ENCODE data around the gene IFNA8.
"Not testable (repeated sequence)": the region's sequence is repeated elsewhere in the genome, so short reads cannot be mapped to it uniquely, and the experiment has no call there.

Gene IFNA8

GRCh38 chr9:21408817-21409216, at the start of gene IFNA8:
TSS of gene IFNA8 (plus strand) at chr9:21409117. CDS start at chr9:21409177, 60 bp downstream.
- DNase-seq, result no peak

DNA sequence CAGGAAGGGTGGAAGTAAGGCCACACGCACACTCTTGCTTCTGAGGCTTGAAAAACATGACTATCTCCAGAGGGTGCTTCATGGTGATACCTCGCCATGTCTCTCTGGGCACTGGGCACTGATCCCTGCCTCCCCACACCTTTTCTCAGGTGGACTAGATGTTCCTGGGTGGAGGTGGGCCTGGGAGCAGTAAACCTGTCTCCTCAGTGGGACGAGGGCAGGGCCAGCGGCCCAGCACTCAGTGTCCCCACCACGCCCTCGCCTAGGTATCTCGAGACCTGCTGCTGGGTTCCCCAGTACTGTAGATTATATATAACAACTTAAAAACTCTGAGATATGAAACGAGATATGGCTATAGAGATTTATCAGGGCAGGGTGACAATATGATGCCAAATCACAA, 46.6 kb upstream of the IFNA8 start:
- no peak for DNase-seq

GRCh38 chr9:21367169-21367568, 41.7 kb upstream of the IFNA8 start:
- DNase-seq, result not testable (repeated sequence)

DNA sequence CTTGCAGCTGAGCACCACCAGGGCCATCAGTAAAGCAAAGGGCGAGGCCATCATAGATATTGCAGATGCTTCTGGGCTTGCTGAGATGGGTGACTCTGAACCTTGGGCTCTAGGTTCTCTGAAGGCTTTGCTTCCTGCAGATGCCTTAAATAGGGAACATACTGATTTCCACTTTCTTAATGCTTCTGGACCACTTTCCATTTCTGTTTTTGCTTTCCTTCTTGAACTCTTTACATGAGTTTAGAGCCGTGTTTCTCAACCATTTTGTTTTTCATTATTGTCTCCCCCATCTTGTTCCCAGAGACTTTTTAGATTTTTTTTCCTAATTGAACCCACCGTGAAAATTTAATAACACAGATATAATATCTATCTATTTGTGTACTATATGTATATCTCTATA, 41.0 kb upstream of the IFNA8 start, which contains the start of gene IFNA13:
Gene IFNA13, minus strand, starts transcription at position 101 of the 400 bp plus-strand sequence. Its CDS starts 47 bp downstream, at position 54.
- no peak for DNase-seq

DNA sequence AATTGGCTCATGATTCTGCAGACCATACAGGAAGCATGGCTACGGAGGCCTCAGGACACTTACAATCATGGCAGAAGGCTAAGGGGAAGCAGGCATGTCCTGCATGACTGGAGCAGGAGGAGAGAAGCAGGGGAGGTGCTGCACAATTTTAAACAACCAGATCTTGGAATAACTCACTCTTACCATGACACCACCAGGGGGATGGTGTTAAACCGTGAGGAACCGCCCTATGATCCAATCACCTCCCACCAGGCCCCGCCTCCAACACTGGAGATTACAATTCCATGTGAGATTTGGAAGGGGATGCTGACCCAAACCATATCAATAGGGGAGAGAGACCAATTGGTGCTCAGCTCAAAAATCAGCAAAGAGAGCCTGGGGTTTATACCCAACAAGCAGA, 37.5 kb upstream of the IFNA8 start:
- not testable (repeated sequence) for DNase-seq

DNA sequence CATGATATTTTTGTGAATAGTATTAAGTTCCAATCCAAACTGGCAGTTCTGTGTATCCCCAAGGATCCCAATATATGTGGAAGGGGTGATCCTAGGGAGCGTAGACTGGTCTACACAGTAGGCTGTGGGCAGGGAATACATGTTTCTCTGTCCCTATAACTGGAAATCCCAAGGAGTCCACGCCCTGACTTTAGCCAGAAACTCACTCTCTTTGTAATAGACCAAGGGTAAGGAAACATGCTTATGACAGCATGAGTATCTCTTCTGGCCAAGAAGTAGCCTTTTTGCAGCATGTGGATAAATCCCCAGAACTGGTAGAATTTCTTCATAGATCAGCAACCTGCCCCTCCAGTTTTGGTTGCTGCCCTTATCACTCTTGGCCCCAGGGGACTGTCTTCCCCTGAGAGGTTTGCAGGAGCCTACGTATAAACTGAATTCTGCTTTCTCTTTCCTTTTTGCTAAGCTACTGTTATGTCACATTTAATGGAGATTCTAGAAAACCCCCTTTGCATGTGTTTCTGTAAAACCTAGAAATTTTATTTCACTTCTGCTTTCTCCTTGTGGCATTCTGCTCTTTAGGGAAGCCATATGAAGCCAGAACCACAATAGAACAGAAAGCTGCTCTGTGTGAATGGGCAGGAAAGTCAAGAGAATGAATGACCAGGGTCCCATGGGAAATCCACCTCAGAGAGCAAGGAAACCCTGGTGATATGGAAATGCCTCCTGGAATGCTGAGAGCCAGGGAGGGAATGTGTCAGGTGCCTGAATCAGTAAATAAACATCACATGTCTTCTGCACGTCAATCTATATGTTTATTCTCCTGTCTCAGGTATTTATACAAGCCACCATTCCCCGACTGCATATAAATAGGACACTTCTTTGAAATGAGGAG, 27.2 kb upstream of the IFNA8 start:
- no peak for DNase-seq

GRCh38 chr9:21383627-21384026, 25.3 kb upstream of the IFNA8 start:
- DNase-seq, result no peak

DNA sequence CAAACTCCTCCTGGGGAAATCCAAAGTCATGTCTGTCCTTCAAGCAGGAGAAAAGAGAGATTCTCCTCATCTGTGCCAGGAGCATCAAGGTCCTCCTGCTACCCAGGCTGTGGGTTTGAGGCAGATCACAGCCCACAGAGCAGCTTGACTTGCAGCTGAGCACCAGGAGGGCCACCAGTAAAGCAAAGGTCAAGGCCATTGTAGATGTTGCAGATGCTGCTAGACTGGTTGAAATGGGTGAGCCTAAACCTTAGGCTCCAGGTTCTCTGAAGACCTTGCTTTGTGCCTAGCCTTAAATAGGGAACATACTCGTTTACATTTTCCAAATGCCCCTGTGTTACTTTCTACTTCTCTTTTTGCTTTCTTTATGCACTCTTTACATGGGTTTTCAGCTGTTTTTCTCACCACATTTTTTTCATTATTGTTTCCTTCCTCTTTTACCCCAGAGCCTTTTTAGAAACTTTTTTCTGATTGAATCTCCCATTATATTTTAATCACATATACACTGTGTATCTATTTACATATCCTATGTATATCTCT, 23.7 kb upstream of the IFNA8 start, which contains the start of gene IFNA2:
Gene IFNA2, minus strand, starts transcription at position 268 of the 540 bp plus-strand sequence. Its CDS starts 69 bp downstream, at position 199.
- no peak for DNase-seq

- no peak for DNase-seq
Observed at GRCh38 chr9:21392270-21392669, 16.6 kb upstream of the IFNA8 start.

DNA sequence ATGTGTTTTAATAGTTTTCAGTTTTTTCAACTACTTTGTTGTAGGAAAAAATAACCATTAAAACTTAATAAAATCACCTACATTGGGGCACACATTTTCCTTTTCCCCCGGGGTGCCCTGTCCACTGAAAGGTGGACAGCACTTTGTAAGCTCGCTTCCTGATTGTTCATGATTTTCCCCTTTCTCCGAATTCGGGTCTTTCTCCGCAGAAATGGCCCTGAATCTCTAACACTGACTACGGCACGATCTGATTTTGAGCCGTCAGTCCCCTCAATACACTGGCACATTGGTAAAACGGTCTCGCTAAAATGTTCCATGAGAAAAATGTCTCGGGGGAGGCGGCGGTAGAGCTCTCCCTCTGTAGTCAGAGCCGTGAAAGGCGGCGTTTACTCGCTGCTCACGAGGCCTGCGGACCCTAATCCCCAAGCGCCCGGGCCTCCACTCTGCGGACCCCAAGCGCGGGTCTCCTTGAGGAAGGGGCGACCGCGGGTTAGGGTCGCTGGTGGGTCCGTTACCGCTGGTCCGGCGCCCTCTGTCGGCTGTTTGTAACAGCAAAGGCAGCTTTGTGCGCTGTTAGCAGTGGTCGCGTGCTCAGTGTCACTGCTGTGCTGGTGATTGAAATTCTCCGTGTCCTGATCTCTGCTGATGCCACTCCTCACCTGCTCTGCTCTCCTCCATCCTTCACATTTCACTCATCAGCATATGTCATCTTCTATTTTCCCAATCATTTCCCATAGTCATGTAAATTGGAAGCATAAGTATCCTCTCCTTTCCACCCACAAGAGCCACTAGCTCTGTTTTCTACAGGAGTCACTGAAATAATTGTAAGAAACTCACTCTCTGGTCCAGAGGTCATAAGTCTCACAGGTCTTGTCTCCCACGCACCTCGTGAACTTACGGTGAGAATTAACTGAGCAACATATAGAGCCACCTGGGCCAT, 12.9 kb upstream of the IFNA8 start:
- DNase-seq, result peak; percentile 69

- no peak for DNase-seq
Observed at GRCh38 chr9:21398955-21399489, 9.9 kb upstream of the IFNA8 start.

GRCh38 chr9:21399956-21400355, 9.0 kb upstream of the IFNA8 start:
- no peak for DNase-seq

DNA sequence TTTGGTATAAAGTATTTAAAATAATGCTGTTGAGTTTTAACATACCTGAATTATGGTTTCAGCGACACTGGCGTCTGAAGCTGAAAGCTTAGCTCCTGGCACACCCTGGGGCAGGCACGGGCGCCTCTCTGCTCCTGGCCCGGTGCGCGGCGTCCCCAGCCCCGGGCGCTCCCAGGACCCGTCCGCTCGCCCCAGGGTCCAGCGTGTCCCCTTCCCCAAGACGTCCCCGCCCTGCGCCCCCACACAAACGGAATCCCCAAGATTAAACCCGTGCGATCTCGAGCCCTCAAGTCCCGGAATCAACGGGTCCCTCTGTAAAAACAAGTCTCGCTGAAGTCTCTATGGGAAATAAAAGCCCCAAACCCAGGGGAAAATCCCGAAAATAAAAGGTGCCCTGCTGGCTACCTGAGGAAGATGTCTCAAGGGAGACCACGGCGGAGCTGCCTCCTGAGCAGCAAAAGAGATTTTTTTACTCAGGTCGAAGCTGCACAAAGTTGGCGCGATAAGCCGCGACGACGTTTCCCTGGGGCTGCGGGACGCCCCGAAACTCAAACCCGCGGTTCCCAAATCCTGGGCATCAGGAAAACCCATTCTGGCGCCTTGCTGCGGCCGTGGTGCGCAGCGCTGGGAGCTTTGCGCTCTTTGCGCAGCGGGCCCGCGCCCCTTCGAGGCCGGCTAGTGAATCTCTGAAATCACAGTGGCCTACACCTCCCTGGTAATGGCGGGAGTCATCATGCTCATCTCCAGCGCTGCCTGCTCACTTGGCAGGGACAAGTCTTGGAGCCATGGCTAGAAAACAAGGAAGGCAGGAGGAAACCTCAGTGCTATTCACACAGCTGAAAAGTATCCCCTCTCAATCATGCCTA, 6.3 kb upstream of the IFNA8 start:
- no peak for DNase-seq

DNA sequence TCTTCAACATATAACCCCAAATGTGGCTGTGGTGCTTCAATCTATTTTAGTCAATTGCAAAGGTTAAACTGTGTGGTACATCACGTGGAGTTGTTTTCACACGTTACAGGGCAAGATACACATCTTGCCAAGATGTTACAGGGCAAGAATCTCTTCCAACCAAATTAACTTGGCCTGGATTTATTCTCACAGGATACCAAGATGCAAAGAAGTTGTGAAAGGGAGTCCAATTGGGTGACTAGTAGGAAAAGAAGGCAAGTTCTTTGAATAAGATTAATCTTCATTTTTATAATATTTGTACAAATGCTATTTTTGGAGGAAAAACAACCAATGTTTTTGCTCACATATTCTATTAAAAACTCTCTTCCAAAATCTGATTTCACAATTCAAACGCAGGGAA, 4.8 kb upstream of the IFNA8 start:
- no peak for DNase-seq

- DNase-seq, result no peak
Observed at GRCh38 chr9:21412107-21412506, 3.2 kb downstream of the IFNA8 start.

- DNase-seq, result no peak
Observed at GRCh38 chr9:21413151-21413550, 4.2 kb downstream of the IFNA8 start.

- no peak for DNase-seq
Observed at GRCh38 chr9:21413624-21414023, 4.7 kb downstream of the IFNA8 start.

DNA sequence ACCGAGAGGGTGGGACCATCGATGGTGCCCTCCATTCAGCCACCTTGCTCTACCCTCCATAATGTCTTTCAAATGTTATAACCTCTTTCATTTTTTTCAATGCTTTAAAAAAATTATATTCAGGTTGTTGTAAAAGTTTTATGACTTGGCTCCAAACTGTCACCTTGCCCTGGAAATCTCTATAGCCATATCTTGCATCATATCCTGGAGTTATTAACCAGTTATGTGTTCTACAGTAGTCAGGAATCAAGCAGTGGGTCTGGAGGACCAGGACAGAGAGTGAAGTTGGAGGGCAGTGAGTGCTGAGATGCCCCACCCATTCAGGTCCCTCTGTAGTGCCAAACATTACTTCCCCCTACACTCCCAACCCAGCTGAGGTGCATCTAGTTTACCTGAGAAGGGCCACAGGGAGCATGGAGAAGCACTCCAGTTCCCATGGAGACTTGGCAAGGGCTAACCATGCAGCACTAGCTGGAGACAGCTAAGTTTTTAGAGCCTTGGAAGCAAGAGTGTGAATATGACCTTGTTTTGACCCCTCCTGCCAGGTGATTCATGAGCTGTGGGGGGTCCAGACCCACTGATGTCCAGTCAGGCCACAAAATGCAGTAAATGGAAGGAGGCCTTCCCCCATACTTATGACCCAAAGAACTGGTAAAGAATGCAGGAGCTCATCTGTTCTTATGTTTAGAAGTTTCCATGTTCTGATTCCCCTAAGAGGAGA, 5.5 kb downstream of the IFNA8 start:
- DNase-seq, result no peak

- no peak for DNase-seq
Observed at GRCh38 chr9:21415493-21416267, 6.8 kb downstream of the IFNA8 start.

DNA sequence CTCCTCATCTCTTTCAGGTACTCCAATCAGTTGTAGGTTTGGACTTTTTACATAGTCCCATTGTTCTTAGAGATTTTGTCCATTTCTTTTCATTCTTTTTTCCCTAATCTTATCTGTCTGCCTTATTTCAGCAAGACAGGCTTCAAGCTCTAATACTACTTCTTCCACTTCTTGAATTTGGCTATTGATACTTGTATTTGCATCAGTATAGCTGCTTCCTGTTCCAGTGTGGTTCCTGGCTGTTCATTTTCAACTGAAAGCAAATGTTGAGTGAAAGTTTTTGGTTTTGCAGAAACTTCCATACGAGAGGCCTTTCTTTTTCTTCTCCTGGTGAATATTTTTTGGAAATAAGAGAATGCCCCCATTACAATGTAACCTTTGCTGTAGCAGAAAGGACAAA, 19.3 kb downstream of the IFNA8 start:
- no peak for DNase-seq

Measured in activated CD4-positive, CD25-positive, alpha-beta regulatory T cell treated with anti-CD3 and anti-CD28 coated beads, Interleukin-2, amount 50 U/mL, for 72 hours (primary cell).